Measurements from ENCODE around the gene CPNE8.

The CPNE8 gene

DNA sequence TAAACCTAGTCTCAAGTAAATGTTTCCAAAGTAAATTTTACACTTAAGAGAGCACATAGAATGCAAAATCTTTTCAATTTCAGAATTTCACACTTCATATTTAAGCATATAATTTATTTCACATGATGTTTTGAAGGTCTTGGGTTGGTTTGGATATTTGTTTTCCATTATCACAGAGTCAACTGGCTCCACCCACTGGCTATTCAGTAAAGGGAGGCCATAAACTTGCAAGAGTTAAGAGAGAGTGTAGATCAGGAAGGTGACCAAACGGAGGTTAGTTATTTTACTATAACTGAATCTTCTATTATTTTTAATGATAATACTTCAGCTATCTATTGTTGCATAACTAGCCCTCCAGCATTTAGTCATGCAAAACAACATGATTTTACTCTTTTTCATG is 6.2 kb upstream of the CPNE8 start:
- H3K4me1 ChIP-seq: no peaks in the 10 kb centered on the region
- H3K4me2 ChIP-seq (ENCODE audit: low read length): no peak overlapping the region
- no peaks in the 10 kb centered on the region for H3K27me3 ChIP-seq (ENCODE audit: control insufficient read depth, insufficient read depth, low read length)
- no peak overlapping the region for H2AFZ ChIP-seq
- no peaks in the 10 kb centered on the region for H3K36me3 ChIP-seq (ENCODE audit: control insufficient read depth, insufficient read depth, low read length)
- no peaks in the 10 kb centered on the region for H3K79me2 ChIP-seq
- no peaks in the 10 kb centered on the region for H3K9me3 ChIP-seq (ENCODE audit: control insufficient read depth, low read length)
- H3K27ac ChIP-seq: no peak overlapping the region
- H3K4me3 ChIP-seq (ENCODE audit: low read depth, low read length): no peak overlapping the region
- TF ChIP-seq, protein P1, sequence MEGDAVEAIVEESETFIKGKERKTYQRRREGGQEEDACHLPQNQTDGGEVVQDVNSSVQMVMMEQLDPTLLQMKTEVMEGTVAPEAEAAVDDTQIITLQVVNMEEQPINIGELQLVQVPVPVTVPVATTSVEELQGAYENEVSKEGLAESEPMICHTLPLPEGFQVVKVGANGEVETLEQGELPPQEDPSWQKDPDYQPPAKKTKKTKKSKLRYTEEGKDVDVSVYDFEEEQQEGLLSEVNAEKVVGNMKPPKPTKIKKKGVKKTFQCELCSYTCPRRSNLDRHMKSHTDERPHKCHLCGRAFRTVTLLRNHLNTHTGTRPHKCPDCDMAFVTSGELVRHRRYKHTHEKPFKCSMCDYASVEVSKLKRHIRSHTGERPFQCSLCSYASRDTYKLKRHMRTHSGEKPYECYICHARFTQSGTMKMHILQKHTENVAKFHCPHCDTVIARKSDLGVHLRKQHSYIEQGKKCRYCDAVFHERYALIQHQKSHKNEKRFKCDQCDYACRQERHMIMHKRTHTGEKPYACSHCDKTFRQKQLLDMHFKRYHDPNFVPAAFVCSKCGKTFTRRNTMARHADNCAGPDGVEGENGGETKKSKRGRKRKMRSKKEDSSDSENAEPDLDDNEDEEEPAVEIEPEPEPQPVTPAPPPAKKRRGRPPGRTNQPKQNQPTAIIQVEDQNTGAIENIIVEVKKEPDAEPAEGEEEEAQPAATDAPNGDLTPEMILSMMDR (IDR thresholded peaks at IDR 0.05): no peak
- no peak overlapping the region for H3K9ac ChIP-seq

DNA sequence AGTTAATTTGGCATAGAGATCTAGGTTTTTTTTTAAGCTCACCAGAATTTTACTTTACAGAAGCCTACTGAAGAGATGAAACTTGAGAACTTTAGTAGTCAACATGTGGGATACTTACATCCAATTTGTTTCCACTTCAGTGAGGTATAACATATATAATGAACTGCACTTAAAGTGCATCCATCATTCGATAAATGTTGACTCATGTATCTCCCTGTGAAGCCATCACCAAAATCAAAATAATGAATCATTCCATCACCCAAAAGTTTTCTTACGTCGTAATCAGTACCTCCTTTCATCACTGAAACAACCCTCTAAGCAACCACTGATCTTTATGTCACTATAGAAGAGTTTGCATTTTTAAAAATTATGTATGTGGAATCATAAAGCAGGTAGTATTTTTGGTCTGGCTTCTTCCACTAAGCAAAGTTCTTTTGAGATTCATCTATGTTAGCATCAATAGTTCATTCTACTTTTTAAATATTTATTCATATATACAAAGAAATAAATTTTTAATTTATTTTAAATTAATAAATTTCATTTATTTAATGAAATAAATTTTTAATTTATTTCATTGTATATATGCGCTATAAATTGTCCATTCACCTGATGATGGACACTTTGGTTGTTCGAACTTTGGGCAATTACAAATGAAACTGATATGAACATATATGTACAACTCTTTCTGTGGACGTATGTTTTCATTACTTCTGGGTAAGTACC is 2.0 kb upstream of the CPNE8 start:
- Histone ChIP-seq H3K9ac (no peak overlapping the region), H2AFZ (peak overlapping the region; percentile 73)
- TF ChIP-seq, protein P1 (IDR thresholded peaks at IDR 0.05): no peak

DNA sequence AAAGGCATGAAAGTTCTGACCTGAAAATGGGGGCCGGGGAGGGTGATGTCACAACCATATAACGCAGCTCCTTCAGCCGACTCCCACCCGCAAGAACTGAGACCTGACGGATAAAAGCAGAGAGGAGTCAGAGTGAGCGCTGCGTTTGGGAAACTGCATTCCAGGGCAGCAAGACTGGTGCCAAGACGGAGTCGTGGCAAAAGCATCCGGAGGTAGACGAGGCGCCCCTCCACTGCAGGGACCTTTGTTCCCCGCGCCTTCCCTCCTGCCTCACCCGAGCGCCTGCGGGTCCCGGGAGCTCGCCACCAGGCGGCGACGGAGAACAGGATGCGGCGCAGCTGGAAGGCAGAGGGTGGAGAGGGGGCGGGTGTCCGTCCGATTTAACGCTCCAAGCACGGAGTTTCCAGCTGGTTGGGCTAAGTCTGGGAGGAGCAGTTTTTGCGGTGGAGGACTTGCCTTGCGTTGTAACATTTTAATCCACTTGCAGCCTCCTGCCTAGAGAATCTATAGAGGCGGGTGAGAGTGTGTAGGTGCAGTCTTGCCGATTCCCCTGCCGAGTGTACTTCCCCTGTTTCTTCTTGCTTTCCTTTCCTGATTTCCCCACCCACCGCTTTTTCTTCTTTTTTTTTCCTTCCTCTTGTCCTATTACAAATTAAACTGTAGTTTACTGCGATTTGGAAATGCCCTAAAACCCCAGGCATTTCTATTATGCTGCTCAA is 1.2 kb upstream of the CPNE8 start:
- Histone ChIP-seq H3K4me3 (ENCODE audit: low read depth, low read length) (peak overlapping the region; percentile 57), H3K4me1 (no peaks in the 10 kb centered on the region), H3K4me2 (ENCODE audit: low read length) (peak overlapping the region; percentile 92), H3K79me2 (no peaks in the 10 kb centered on the region), H3K9ac (no peak overlapping the region), H3K27me3 (ENCODE audit: control insufficient read depth, insufficient read depth, low read length) (no peaks in the 10 kb centered on the region), H3K36me3 (ENCODE audit: control insufficient read depth, insufficient read depth, low read length) (no peaks in the 10 kb centered on the region), H2AFZ (peak overlapping the region; percentile 73), H3K9me3 (ENCODE audit: control insufficient read depth, low read length) (no peaks in the 10 kb centered on the region), H3K27ac (peak overlapping the region; percentile 88)
- TF ChIP-seq, protein P1 (IDR thresholded peaks at IDR 0.05): peak; percentile 24

More for the DNA sequence above, 2.0 kb upstream of the CPNE8 start:
- Histone ChIP-seq H3K4me2 (ENCODE audit: low read length) (peak overlapping the region; percentile 92), H3K4me1 (no peaks in the 10 kb centered on the region), H3K79me2 (no peaks in the 10 kb centered on the region), H3K9me3 (ENCODE audit: control insufficient read depth, low read length) (no peaks in the 10 kb centered on the region), H3K27me3 (ENCODE audit: control insufficient read depth, insufficient read depth, low read length) (no peaks in the 10 kb centered on the region), H3K4me3 (ENCODE audit: low read depth, low read length) (peak overlapping the region; percentile 57), H3K36me3 (ENCODE audit: control insufficient read depth, insufficient read depth, low read length) (no peaks in the 10 kb centered on the region), H3K27ac (no peak overlapping the region)

DNA sequence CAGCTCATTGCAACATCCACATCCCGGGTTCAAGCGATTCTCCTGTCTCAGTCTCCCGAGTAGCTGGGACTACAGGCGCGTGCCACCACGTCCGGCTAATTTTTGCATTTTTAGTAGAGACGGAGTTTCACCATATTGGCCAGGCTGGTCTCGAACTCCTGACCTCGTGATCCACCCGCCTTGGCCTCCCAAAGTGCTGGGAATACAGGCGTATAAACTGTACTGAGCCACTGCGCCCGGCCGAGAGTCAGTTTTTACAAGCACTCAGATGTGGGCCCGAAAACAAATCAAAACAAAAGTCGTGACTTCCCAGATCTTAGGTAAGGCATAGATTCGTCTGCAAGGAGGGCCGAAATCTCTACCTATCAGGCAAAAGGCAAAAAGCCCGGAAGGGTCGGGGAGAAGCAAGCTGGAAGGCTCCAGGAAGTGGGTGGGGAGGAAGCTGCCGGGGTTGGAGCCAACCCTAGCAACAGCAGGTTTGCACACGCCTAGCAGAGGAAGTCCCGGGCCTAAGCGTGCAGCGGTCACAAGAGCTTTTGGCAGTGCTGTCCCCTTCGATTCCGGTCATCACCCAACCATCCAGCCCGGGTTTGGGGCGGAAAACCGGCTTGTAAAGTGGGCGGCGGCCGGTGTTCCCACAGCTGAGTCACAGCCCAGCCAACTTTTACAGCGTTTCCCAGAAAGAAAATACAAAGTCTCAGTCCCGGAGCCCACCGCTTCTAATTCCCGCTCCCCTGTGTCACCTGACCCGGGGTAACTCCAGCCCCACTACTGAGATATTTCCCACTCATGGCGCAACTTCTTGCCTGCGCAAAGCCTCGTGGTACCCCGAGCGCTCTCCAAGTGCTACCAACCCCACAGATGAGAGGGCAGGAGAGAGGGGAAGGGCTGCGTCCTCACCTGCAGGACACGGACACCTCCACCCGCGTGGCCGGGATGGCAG is 583 bp downstream of the CPNE8 start:
- TF ChIP-seq, protein P1 (IDR thresholded peaks at IDR 0.05): no peak
- Histone ChIP-seq H3K9ac (no peak overlapping the region), H3K79me2 (no peaks in the 10 kb centered on the region), H3K9me3 (ENCODE audit: control insufficient read depth, low read length) (no peaks in the 10 kb centered on the region), H3K4me1 (no peaks in the 10 kb centered on the region), H3K4me3 (ENCODE audit: low read depth, low read length) (peak overlapping the region; percentile 57), H3K36me3 (ENCODE audit: control insufficient read depth, insufficient read depth, low read length) (no peaks in the 10 kb centered on the region), H3K27ac (peak overlapping the region; percentile 88), H3K27me3 (ENCODE audit: control insufficient read depth, insufficient read depth, low read length) (no peaks in the 10 kb centered on the region), H2AFZ (peak overlapping the region; percentile 73), H3K4me2 (ENCODE audit: low read length) (peak overlapping the region; percentile 92)

Data from parathyroid adenoma (tissue), 2 donors.